Rectal smooth muscle tissue (tissue), 1 donor: ENCODE measurements around the gene PGP.

Source experiments
- H3K27ac ChIP-seq: one replicate; pipeline ENCODE4 v1.7.0; 2013; ENCODE audit warnings: low read depth, low read length, inconsistent platforms
- H3K27me3 ChIP-seq: one replicate; pipeline ENCODE4 v1.7.0; 2013; ENCODE audit warnings: low read length; ENCODE audit not compliant: control insufficient read depth, insufficient read depth
- H3K36me3 ChIP-seq: one replicate; pipeline ENCODE4 v1.7.0; 2013; ENCODE audit warnings: low read length; ENCODE audit not compliant: control insufficient read depth, insufficient read depth
- H3K4me1 ChIP-seq: one replicate; pipeline ENCODE4 v1.7.0; 2013; ENCODE audit warnings: low read length; ENCODE audit not compliant: control insufficient read depth, insufficient read depth
- H3K4me3 ChIP-seq: one replicate; pipeline ENCODE4 v1.7.0; 2013; ENCODE audit warnings: low read length
- H3K9ac ChIP-seq: one replicate; pipeline ENCODE4 v1.7.0; 2013; ENCODE audit warnings: low read length

PGP gene

GRCh38 chr16:2228161-2228824, 13.7 kb upstream of the PGP start:
- peaks cover 6% of the 10 kb centered on the region for H3K4me1 ChIP-seq
- no peak overlapping the region for H3K9ac ChIP-seq
- peaks cover 35% of the 10 kb centered on the region for H3K36me3 ChIP-seq
- no peak overlapping the region for H3K4me3 ChIP-seq
- peaks cover 4% of the 10 kb centered on the region for H3K27me3 ChIP-seq
- H3K27ac ChIP-seq = no peak overlapping the region

GRCh38 chr16:2226918-2227317, 12.3 kb upstream of the PGP start:
- peaks cover 4% of the 10 kb centered on the region for H3K27me3 ChIP-seq
- H3K9ac ChIP-seq = no peak overlapping the region
- H3K27ac ChIP-seq = no peak overlapping the region
- peaks cover 6% of the 10 kb centered on the region for H3K4me1 ChIP-seq
- peaks cover 22% of the 10 kb centered on the region for H3K36me3 ChIP-seq
- no peak overlapping the region for H3K4me3 ChIP-seq

- Histone ChIP-seq H3K27me3 (peaks cover 4% of the 10 kb centered on the region), H3K9ac (no peak overlapping the region), H3K36me3 (peaks cover 16% of the 10 kb centered on the region), H3K4me3 (no peak overlapping the region), H3K27ac (no peak overlapping the region), H3K4me1 (peaks cover 6% of the 10 kb centered on the region)
These were observed 11.7 kb upstream of the PGP start for GRCh38 chr16:2226245-2226793.

DNA sequence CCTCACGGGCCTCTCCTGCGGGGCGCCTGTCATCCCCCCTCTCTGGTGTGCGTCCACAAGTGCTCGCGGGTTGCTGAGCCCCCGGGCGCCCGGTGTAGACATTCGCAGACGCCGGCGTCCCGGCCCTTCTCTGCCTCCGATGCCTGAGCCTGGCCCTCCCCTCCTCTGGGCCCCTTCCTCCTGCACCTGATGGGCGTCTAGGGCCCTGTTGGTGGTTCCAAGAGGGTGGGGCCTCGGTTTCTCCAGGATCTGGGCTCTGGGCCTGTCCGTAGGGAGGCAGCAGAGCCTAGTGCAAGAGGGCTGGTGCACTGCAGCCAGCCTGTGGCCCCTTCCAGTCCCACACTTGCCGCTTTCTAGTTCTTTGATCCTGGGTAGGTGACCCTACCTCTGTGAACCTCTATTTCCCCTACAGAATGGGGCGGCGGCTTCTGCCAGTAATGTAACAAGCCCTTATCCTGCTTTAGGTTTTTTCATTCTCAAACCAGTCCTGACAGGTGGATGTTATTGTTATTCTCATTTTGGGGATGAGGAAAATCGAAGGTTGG, 9.4 kb upstream of the PGP start:
- Histone ChIP-seq H3K4me1 (peaks cover 6% of the 10 kb centered on the region), H3K27ac (peak overlapping the region; percentile 81), H3K36me3 (peaks cover 6% of the 10 kb centered on the region), H3K4me3 (peak overlapping the region; percentile 93), H3K9ac (peak overlapping the region; percentile 90), H3K27me3 (no peaks in the 10 kb centered on the region)

DNA sequence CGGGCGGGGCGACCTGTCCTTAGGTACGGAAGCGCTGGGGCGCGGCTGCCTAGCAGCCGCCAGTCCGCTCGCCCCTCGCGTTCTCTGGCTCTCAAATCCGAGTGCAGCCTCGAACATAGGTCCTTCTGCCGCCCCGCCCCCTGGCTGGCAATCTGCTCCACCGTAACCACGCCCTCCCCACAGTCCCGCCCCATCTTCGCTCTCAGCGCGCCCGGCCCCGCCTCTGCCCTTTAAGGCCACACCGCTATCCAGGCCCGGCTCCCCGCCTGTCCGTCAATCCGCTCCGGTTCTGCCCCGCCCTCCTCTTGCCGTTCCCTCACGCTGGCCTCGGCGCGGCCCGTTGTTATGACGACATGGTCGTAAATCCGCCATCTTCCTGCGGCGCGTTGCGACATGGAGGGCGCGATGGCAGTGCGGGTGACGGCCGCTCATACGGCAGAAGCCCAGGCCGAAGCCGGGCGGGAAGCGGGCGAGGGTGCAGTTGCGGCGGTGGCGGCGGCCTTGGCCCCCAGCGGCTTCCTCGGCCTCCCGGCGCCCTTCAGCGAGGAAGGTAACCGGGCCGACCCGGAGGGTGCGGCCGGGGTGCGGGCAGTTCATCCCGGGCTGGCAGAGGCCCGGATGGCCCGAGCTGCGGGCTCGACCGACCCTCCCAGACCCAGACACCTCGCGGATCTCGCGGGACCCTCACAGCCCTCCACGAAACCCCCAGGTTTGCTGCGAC, 8.7 kb upstream of the PGP start, which contains the start of gene E4F1:
E4F1 (plus strand) TSS at position 371 of the 721 bp plus-strand sequence; CDS start at position 394, 23 bp downstream.
- peak within 1 kb of the TSS; percentile 81 for H3K27ac ChIP-seq
- peak within 1 kb of the TSS; percentile 93 for H3K4me3 ChIP-seq
- peaks cover 4% of the 10 kb centered on the region for H3K36me3 ChIP-seq
- H3K4me1 ChIP-seq = peaks cover 6% of the 10 kb centered on the region
- peak within 1 kb of the TSS; percentile 90 for H3K9ac ChIP-seq
- no peaks in the 10 kb centered on the region for H3K27me3 ChIP-seq

- no peaks in the 10 kb centered on the region for H3K27me3 ChIP-seq
- no peaks in the 10 kb centered on the region for H3K36me3 ChIP-seq
- no peak overlapping the region for H3K9ac ChIP-seq
- H3K4me3 ChIP-seq = no peak overlapping the region
- no peak overlapping the region for H3K27ac ChIP-seq
- peaks cover 8% of the 10 kb centered on the region for H3K4me1 ChIP-seq
These were observed 1.7 kb upstream of the PGP start for GRCh38 chr16:2216330-2216729.

DNA sequence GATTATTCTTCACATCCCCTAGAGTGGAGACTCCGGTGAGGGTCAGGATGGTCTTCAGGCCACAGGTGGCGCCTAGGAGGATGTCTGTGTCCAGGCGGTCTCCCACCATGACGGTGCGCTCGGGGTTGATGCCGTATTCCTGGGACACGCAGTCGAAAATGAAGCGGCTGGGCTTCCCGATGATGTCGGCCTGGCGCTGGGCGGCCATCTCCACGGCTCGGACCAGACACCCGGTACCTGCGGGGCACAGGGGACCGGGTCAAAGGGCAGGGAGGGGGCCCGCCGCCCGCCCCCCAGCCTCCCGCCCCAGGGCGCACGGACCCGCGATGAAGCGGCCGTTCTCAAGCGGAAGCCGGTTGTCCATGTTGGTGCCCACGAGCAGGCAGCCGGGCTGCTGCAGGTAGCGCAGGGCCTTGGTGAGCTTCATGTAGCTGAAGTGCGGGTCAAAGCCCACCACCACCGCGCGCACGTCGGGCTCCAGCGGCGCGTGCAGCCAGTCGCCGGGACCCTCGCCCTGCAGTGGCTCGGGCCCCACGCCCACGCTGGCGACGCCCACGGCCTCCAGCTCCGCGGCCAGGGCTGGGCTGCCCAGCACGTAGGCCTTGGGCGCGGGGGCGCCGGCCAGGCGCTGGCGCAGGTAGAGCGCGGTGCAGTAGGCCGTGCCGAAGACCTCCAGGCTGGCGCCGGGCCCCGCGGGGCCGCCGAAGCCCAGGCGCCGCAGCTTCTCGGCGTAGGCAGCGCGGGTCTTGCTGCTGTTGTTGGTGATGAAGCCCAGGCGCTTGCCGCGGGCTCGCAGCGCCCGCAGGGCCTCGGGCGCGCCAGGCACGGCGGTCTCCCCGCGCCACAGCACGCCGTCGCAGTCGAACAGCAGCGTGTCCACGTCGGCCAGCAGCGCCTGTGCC, 572 bp downstream of the PGP start:
- peak overlapping the region; percentile 73 for H3K9ac ChIP-seq
- H3K27me3 ChIP-seq = no peaks in the 10 kb centered on the region
- H3K4me3 ChIP-seq = peak overlapping the region; percentile 86
- H3K4me1 ChIP-seq = peaks cover 8% of the 10 kb centered on the region
- H3K27ac ChIP-seq = peak overlapping the region; percentile 79
- no peaks in the 10 kb centered on the region for H3K36me3 ChIP-seq

DNA sequence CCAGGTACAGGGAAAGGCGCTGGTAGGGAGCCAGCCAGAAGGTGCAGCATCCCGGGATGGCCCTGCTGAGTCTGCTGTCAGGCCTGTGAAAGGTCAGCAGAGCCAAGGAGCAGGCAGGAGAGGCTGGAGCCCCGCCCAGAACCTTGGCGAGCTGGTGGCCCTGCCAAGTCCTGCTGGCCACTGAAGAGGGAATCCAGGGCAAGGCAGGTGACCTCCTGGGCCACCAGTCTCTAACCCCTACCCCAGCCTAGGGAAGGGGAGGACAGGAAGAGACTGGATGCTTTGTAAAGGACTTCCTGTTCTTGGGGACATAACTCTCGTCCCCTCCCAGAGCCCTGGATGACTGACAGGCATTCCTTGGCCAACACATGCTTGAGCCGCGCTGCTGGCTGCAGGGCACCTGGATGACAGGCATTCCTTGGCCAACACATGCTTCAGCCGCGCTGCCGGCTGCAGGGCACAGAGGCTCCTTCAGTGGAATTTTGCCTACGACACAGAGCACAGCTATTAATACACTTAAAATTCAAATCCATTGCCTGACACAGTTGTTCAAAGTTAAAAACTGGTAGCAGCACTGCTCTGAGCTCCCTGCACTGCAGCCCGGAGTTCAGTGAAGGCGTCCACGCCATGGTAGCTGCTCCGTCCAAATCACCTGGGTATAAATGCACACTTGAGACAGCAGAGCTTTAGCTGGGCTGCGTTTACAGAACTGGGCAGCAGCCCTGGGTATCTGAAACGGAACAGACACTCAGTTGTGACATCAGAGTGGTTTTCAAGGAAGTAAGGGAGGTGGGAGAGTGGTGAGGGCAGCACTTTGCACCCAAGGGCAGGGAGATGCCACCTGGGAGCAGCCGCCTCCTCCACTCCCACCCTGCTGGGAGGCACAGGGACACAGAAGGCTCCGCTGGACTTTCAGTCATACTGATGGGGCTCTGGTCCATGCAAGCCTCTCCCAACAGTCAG, 2.0 kb downstream of the PGP start:
- H3K27ac ChIP-seq = no peak overlapping the region

GRCh38 chr16:2211923-2212347, 2.7 kb downstream of the PGP start:
- Histone ChIP-seq H3K4me3 (no peak overlapping the region), H3K27me3 (no peaks in the 10 kb centered on the region), H3K9ac (no peak overlapping the region), H3K36me3 (peaks cover 13% of the 10 kb centered on the region), H3K27ac (no peak overlapping the region), H3K4me1 (peaks cover 8% of the 10 kb centered on the region)

More for the DNA sequence above, 2.0 kb downstream of the PGP start:
- H3K9ac ChIP-seq = no peak overlapping the region
- peaks cover 8% of the 10 kb centered on the region for H3K4me1 ChIP-seq
- no peaks in the 10 kb centered on the region for H3K27me3 ChIP-seq
- peaks cover 7% of the 10 kb centered on the region for H3K36me3 ChIP-seq
- peak overlapping the region; percentile 86 for H3K4me3 ChIP-seq

DNA sequence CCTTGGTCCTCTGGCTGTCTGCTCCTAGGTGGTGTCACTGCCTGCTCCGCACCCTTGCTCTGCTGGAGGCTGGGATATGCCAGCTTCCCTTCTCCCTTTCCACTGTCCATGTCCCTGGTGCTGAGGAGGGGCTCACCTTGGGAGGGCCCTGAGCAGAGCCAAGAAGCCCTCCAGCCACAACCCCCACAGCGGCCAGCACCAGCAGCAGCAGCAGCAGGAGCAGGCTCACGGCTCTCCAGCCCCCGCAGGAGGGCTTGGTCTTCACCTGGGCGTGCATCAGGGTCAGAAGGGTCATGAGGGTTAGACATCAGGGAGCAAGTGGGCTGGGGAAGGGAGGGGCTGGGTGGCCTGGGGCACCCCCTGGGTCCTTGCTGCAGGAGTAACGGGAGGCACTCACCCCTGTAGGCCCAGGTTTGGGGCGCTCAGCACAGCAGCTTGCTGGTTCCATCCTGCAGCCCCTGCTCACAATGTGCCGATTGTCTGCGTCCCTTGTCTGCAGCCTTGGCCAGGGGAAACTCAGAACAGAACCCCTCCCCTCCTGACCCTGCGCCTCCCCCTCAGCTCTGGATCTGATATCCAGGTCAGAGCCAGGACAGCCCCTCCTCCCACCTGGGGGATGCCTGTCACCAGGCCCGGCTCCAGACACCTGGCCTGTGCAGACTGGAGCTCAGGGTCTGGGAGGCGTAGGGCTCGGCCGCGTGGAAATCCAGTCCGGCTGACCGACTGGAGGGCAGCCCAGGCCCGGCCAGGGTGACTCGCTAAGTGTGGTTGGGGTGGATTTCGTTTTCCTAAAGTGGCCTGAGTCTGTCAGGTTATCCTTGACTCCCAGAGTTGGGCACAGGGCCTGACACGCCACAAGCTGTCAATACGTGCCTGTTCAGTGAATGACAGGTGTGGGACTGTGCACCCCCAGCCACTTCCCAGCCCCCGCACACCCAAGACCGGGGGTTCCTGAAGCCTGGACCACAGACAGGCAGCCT, 4.0 kb downstream of the PGP start, which contains the start of gene BRICD5:
BRICD5 (minus strand) TSS at position 478 of the 980 bp plus-strand sequence; CDS start at position 448, 30 bp downstream.
- Histone ChIP-seq H3K27me3 (no peaks in the 10 kb centered on the region), H3K4me3 (no peak within 1 kb of the TSS), H3K4me1 (peaks cover 15% of the 10 kb centered on the region), H3K9ac (no peak within 1 kb of the TSS), H3K27ac (no peak within 1 kb of the TSS), H3K36me3 (peaks cover 14% of the 10 kb centered on the region)
